Esophagus muscularis mucosa (tissue), 4 donors: ENCODE data around the gene TOP2A. TPM values are rescaled to one million over a fixed set of nuclear protein-coding genes. Genes with fewer than 3 reads are reported as not detected.

Source experiments
- DNase-seq: peaks from one replicate; pipeline ENCODE4 v3.0.0-alpha.2; 2017; ENCODE audit errors: extremely low spot score
- H3K27ac ChIP-seq, 4 donors: fragments of 200-600 bp; sonication (generic); replicated peaks in 1 of 4; 1 replicate in 3 of 4; 2 replicates in 1 of 4; pipeline ENCODE4 v1.5.1; 2016 to 2019; ENCODE audit warnings: mild to moderate bottlenecking in 1 of 4
- H3K27me3 ChIP-seq, 4 donors: fragments of 200-600 bp; sonication (generic); one replicate each; pipeline versions ENCODE4 v1.5.1 to v1.6.0; 2016 to 2019
- H3K36me3 ChIP-seq, 4 donors: fragments of 200-600 bp; sonication (generic); one replicate each; pipeline ENCODE4 v1.5.1; 2016 to 2019
- H3K4me1 ChIP-seq, 4 donors: fragments of 200-600 bp; sonication (generic); one replicate each; pipeline ENCODE4 v1.5.1; 2016 to 2019
- H3K4me3 ChIP-seq, 4 donors: fragments of 200-600 bp; sonication (generic); 1 replicate in 2 of 4; 2 replicates in 2 of 4; pipeline ENCODE4 v1.5.1; 2016 to 2019; ENCODE audit warnings: mild to moderate bottlenecking in 4 of 4, moderate library complexity in 1 of 4
- H3K9me3 ChIP-seq, 4 donors: fragments of 200-600 bp; sonication (generic); 1 replicate in 3 of 4; 2 replicates in 1 of 4; pipeline ENCODE4 v1.5.1; 2016 to 2019
- EP300 ChIP-seq: sonication (generic); formaldehyde crosslinking; IDR thresholded peaks from one replicate; pipeline ENCODE4 v1.6.1; 2017; ENCODE audit warnings: antibody characterized with exemption
- POLR2A ChIP-seq: fragments of 450-650 bp; IDR thresholded peaks from one replicate; pipeline ENCODE4 v1.6.1; 2017; ENCODE audit warnings: antibody characterized with exemption, moderate library complexity, mild to moderate bottlenecking, low read depth
- POLR2AphosphoS5 ChIP-seq, 2 donors: sonication (generic); formaldehyde crosslinking; IDR thresholded peaks; one replicate each; pipeline ENCODE4 v1.6.1; 2017; ENCODE audit warnings: antibody characterized with exemption in 2 of 2
- WGBS: methylation state at CpG from one replicate; pipeline ENCODE4 v1.1.5; 2018; 5-methylcytosine and 5-hydroxymethylcytosine counted together
- intact Hi-C: fragments of 100-400 bp; cut with DNase I; formaldehyde crosslinking; loops from one replicate; pipeline ENCODE4 v1.15.1; 2023
- total RNA-seq, 4 donors: library from RNA; depleted of rRNA; stranded (reverse); fragments of >200 nt; gene quantifications; one replicate each; pipeline versions ENCODE4 v1.1.0 to v1.2.1, GENCODE V29; 2016
- TF ChIP-seq, protein P1 (sequence below), 3 experiments: fragments of 200-600 bp in 2 of 3; fragments of 450-650 bp in 1 of 3; sonication (generic) in 2 of 3; IDR thresholded peaks; one replicate each; pipeline ENCODE4 v1.5.1; 2017 to 2019; ENCODE audit warnings: antibody characterized with exemption in 3 of 3, mild to moderate bottlenecking in 2 of 3, moderate library complexity in 1 of 3

TOP2A gene
- total RNA-seq, 4 donors from 2014 or later: under 0.01 to 1.4 (median 0.30) TPM

DNA sequence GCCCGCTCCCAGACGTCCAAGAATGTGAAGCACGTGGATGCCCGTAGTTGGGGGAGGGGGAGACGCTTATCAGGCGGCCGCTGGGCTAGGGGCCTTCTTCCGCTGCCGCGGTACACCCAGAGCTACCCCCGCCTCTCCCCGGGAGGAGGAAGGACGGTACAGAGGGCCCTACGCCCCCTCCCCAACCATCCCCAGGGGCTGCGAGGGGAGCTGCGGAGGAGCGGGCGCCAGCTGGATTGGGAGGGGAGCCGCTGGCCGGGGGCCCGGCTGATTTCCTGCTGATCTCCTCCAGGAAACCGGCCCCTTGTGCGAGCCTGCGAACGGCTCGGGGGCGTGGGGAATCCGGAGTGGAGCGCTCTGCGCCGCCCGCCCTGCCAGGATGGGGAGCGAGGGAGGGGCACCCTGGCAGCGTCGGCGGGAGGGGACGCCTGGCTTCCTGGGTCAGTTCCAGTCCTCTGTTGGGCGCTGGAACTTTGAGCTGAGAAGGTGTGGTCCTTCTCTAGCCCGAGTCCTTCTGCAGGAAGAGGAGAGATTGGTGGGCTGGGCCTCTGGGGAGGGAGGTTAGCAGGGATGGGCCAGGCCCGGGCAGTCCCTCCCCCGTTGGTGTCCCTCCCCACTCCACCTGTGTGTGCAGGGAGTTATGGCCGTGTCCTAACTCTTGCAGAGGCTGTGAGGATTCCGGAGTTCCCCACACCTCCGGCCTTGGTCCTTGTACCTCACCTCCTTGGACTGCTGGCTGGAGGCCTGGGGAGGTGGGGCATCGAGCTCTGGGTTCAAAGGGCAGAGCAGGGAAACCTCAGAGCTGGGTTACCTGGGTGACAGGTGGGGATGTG lies 72.3 kb downstream of the TOP2A start:
- H3K27ac ChIP-seq: peak overlapping the region; percentile 96 to 98 (median 96)
- H3K4me1 ChIP-seq: peaks cover 66 to 87% (median 84%) of the 10 kb centered on the region in 4 donors
- TF ChIP-seq POLR2AphosphoS5 (IDR thresholded peaks at IDR 0.05) (peak; percentile 43 to 64), POLR2A (no peak)
- H3K36me3 ChIP-seq: peaks cover 0 to 22% (median 20%) of the 10 kb centered on the region in 4 donors
- peak overlapping the region; percentile 87 to 97 (median 92) for H3K4me3 ChIP-seq
- H3K27me3 ChIP-seq: no peaks in the 10 kb centered on the region
- no peak for DNase-seq
- H3K9me3 ChIP-seq: no peaks in the 10 kb centered on the region
- intact Hi-C loops: no loop called here
- WGBS: 0% methylated on average over 10 of the region's 45 CpGs

DNA sequence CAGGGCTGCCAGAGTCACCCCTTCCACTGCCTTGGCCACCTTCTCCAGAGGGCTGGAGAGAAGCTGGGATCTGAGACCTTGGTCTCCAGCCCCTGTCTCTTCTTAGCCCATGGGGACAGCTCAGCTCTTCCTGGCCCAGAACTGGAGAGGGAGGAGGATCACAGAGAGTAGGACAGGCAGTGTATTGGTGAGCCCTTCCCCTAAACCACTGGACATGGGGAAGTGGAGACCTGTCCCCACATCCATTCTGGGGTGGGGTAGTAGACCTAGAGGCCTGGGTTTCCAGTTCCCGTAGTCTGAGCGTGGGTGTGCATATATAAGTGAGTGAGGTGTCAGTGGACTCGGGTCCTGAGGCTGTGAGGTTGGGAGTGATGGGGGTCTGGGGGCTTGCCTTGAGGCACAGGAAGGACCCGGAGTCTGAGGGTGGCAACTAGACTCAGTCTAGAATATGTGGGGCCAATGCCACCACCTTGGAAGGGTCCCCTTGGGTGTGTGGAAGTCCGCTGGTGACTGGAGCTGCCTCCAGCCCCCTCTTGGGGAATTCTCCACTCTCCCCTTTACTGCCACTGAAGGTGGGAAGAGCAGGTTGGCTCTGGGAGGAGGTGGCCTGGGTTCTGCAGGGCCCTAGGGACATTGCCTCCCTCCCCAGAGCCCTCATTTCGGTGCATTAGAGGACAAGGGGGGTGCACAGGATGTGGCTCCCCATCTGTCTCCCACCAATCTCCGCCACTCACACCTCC lies 73.1 kb downstream of the TOP2A start:
- no peaks in the 10 kb centered on the region for H3K9me3 ChIP-seq
- H3K36me3 ChIP-seq: peaks cover 0 to 14% (median 12%) of the 10 kb centered on the region in 4 donors
- H3K4me1 ChIP-seq: peaks cover 66 to 87% (median 84%) of the 10 kb centered on the region in 4 donors
- H3K4me3 ChIP-seq: peak overlapping the region; percentile 87 to 97 (median 92)
- intact Hi-C loops: no loop called here
- TF ChIP-seq EP300 (no peak), POLR2AphosphoS5 (IDR thresholded peaks at IDR 0.05) (no peak), POLR2A (no peak)
- TF ChIP-seq, protein P1, sequence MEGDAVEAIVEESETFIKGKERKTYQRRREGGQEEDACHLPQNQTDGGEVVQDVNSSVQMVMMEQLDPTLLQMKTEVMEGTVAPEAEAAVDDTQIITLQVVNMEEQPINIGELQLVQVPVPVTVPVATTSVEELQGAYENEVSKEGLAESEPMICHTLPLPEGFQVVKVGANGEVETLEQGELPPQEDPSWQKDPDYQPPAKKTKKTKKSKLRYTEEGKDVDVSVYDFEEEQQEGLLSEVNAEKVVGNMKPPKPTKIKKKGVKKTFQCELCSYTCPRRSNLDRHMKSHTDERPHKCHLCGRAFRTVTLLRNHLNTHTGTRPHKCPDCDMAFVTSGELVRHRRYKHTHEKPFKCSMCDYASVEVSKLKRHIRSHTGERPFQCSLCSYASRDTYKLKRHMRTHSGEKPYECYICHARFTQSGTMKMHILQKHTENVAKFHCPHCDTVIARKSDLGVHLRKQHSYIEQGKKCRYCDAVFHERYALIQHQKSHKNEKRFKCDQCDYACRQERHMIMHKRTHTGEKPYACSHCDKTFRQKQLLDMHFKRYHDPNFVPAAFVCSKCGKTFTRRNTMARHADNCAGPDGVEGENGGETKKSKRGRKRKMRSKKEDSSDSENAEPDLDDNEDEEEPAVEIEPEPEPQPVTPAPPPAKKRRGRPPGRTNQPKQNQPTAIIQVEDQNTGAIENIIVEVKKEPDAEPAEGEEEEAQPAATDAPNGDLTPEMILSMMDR (IDR thresholded peaks at IDR 0.05): no peak
- DNase-seq: no peak
- WGBS: 50% methylated on average over 4 of the region's 7 CpGs
- H3K27me3 ChIP-seq: no peaks in the 10 kb centered on the region
- peak overlapping the region; percentile 96 to 98 (median 96) for H3K27ac ChIP-seq

DNA sequence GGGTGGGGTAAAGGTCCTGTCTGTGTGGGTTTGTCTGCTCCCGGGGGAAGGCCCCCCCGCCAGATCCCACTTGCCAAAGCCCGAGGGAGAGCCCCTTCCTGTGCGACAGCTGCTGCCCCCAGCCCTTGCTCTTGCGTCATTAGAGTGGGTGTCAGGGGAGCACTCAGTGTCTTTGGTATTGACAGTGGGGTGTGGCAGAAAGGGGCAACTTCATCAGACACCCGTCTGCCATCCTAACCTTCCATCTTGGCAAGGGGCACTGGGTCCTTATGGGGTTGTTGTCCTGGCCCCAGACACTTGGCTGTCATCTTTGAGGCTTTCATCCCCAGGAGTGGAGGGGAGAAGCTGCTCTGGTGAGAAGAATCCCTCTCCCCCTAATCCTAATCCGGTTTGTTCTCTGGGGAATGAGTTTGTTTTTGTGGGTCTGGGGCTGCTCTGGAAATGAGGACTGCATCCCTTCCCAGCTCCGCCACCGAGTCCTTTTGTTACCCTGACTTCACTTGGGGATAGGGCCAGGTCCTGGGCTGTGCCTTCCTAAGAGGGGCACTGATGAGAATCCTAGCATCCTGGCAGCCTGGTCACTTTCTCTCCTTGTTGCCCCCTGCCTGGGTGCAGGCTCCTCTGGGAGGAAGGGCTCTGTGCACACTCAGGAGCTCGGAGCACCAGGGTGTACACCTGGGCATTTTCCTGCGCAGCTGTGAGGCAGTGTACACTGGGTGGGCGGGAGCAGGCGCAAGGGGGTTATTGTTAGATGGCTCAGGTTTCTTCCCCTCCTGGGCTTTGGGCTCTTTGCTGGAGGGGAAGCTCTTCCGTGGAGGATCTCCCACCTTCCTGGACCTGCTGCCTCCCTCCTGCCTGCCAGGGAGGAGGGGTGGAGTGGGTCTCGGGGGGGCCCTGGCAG lies 74.2 kb downstream of the TOP2A start:
- Histone ChIP-seq H3K36me3 (peaks cover 0 to 4% (median 1%) of the 10 kb centered on the region in 4 donors), H3K27me3 (no peaks in the 10 kb centered on the region), H3K27ac (peak overlapping the region; percentile 96 to 98 (median 96)), H3K9me3 (no peaks in the 10 kb centered on the region), H3K4me1 (peaks cover 66 to 87% (median 84%) of the 10 kb centered on the region in 4 donors), H3K4me3 (peak overlapping the region; percentile 87 to 97 (median 92))
- intact Hi-C loops: loop anchor here (2.0 kb wide), 1 partner anchor 27 kb away; no protein-coding TSS in a partner anchor
- DNase-seq: no peak
- TF ChIP-seq POLR2A (no peak), POLR2AphosphoS5 (IDR thresholded peaks at IDR 0.05) (no peak), EP300 (no peak)
- TF ChIP-seq, protein P1 (IDR thresholded peaks at IDR 0.05): no peak
- 28% methylated on average over 7 of the region's 15 CpGs for WGBS

DNA sequence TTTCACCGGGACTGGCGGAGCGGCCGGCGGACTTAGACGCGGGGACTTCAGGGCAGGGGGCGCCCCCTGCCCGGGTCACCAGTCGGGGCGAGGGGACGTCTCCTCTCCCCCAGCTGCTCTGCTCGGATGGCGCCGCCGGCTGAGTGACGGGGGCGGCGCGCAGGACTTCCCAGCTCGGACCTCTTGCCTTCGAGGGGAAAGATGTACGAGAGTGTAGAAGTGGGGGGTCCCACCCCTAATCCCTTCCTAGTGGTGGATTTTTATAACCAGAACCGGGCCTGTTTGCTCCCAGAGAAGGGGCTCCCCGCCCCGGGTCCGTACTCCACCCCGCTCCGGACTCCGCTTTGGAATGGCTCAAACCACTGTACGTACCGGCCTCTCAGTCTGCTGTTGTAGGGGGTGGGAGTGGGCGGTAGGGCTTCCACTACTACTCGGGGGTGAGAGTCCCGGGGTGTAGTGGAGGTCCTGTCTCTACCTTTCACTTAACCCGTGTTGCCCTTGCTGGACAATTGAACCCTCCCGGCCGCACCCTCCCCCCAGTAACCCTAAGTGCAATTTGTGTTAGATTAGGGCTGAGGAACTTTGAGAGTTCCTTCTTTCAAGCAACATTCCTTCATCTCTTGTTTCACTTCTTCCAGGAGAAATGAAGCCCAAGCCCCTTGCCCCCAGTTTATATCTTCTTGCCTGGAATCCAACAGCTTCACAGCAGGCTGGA lies 75.0 kb downstream of the TOP2A start:
- 4% methylated on average over 13 of the region's 38 CpGs for WGBS
- no peaks in the 10 kb centered on the region for H3K27me3 ChIP-seq
- peak overlapping the region; percentile 96 to 98 (median 96) for H3K27ac ChIP-seq
- DNase-seq: no peak
- peaks cover 66 to 87% (median 84%) of the 10 kb centered on the region in 4 donors for H3K4me1 ChIP-seq
- H3K36me3 ChIP-seq: no peaks in the 10 kb centered on the region
- intact Hi-C loops: loop anchor here (2.0 kb wide), 1 partner anchor 26 kb away; no protein-coding TSS in a partner anchor
- H3K4me3 ChIP-seq: peak overlapping the region; percentile 87 to 97 (median 92)
- TF ChIP-seq POLR2A (no peak), EP300 (no peak), POLR2AphosphoS5 (IDR thresholded peaks at IDR 0.05) (no peak)
- TF ChIP-seq, protein P1 (IDR thresholded peaks at IDR 0.05): no peak
- no peaks in the 10 kb centered on the region for H3K9me3 ChIP-seq
